Keratinocyte (primary cell): Measurements from ENCODE around the gene CHN2. TPM values are rescaled to one million over a fixed set of nuclear protein-coding genes. Genes with fewer than 3 reads are reported as not detected.

Experiments
- DNase-seq: peaks from one replicate; pipeline ENCODE4 v3.0.0-alpha.2; 2011; ENCODE audit warnings: low read depth, missing footprints, low spot score
- FAIRE-seq: peaks from 2 replicates; lab custom pipeline; 2011; peaks lifted over from hg19 to GRCh38; lab: Jason Lieb, UNC
- H2AFZ ChIP-seq: 2 replicates; pipeline ENCODE4 v1.6.0; 2012; ENCODE audit warnings: low read length, control low read depth, inconsistent platforms; ENCODE audit not compliant: control insufficient read depth
- H3K27ac ChIP-seq: 2 replicates; pipeline ENCODE4 v1.5.1; 2011; ENCODE audit warnings: low read length; ENCODE audit not compliant: control insufficient read depth, insufficient read depth
- H3K27me3 ChIP-seq: 3 replicates; pipeline ENCODE4 v1.6.0; 2011; ENCODE audit warnings: low read length; ENCODE audit not compliant: control insufficient read depth, insufficient read depth; ENCODE audit errors: extremely low read depth
- H3K36me3 ChIP-seq, 2 experiments: 2 replicates in 1 of 2; 3 replicates in 1 of 2; pipeline ENCODE4 v1.5.1; 2011; ENCODE audit warnings: low read length in 2 of 2, mild to moderate bottlenecking in 1 of 2; ENCODE audit not compliant: control insufficient read depth in 2 of 2, insufficient read depth in 2 of 2; ENCODE audit errors: extremely low read depth in 1 of 2
- H3K4me1 ChIP-seq: 3 replicates; pipeline ENCODE4 v1.5.1; 2011; ENCODE audit warnings: low read length; ENCODE audit not compliant: control insufficient read depth, insufficient read depth; ENCODE audit errors: extremely low read depth
- H3K4me2 ChIP-seq: 3 replicates; pipeline ENCODE4 v1.6.0; 2011; ENCODE audit warnings: low read depth, low read length; ENCODE audit not compliant: control insufficient read depth, insufficient read depth; ENCODE audit errors: extremely low read depth
- H3K4me3 ChIP-seq, 3 experiments: fragments of 200-600 bp in 1 of 3; sonication (generic) in 1 of 3; 2 replicates in 2 of 3; 3 replicates in 1 of 3; pipeline ENCODE4 v1.5.1; 2011 to 2016; ENCODE audit warnings: low read length in 3 of 3, mild to moderate bottlenecking in 3 of 3, control low read depth in 2 of 3, inconsistent platforms in 1 of 3, low read depth in 1 of 3, mixed read lengths in 1 of 3, mixed run types in 1 of 3, moderate library complexity in 1 of 3; ENCODE audit not compliant: control insufficient read depth in 2 of 3, insufficient read depth in 2 of 3; ENCODE audit errors: extremely low read depth in 1 of 3
- H3K79me2 ChIP-seq: 2 replicates; pipeline ENCODE4 v1.6.0; 2012; ENCODE audit warnings: low read length; ENCODE audit not compliant: control insufficient read depth, insufficient read depth
- H3K9ac ChIP-seq: 3 replicates; pipeline ENCODE4 v1.6.0; 2011; ENCODE audit warnings: low read length; ENCODE audit not compliant: control insufficient read depth, insufficient read depth; ENCODE audit errors: extremely low read depth
- H3K9me1 ChIP-seq: 3 replicates; pipeline ENCODE4 v1.6.0; 2011; ENCODE audit warnings: low read length; ENCODE audit not compliant: control insufficient read depth, insufficient read depth; ENCODE audit errors: extremely low read depth
- H3K9me3 ChIP-seq: 2 replicates; pipeline ENCODE4 v1.5.1; 2012; ENCODE audit warnings: low read depth, low read length; ENCODE audit not compliant: control insufficient read depth
- H4K20me1 ChIP-seq: 3 replicates; pipeline ENCODE4 v1.6.0; 2011; ENCODE audit warnings: low read length; ENCODE audit not compliant: control insufficient read depth, insufficient read depth; ENCODE audit errors: extremely low read depth
- EZH2 ChIP-seq: IDR thresholded peaks from one replicate; pipeline ENCODE4 v1.6.1; 2012; ENCODE audit warnings: inconsistent platforms, mild to moderate bottlenecking, low read length, moderate library complexity
- dilution Hi-C: fragments of 300-500 bp; cut with MboI; formaldehyde crosslinking; loops from one replicate; pipeline ENCODE4 v1.7.0; 2020; ENCODE audit warnings: low sequenced_read_pairs; ENCODE audit not compliant: extremely low pct_ligation_motif_present
- polyA plus RNA-seq, 5 experiments: library from polyadenylated mRNA; depleted of rRNA in 3 of 5; stranded (reverse) in 3 of 5; stranded (forward) in 1 of 5; unstranded in 1 of 5; fragments of >200 nt; gene quantifications; 1 replicate in 1 of 5; 2 replicates in 3 of 5; 3 replicates in 1 of 5; pipeline versions ENCODE4 v1.2.1 to v1.2.3, GENCODE V29; 2011 to 2012; ENCODE audit warnings: missing spikeins in 2 of 5, low read depth in 1 of 5, low replicate concordance in 1 of 5
- TF ChIP-seq, protein P1 (sequence below), 3 experiments: IDR thresholded peaks in 1 of 3; conservative IDR thresholded peaks in 1 of 3; optimal IDR thresholded peaks in 1 of 3; 2 replicates in 2 of 3; 3 replicates in 1 of 3; pipeline versions ENCODE3 to v1.5.1; 2011; ENCODE audit warnings: low read length in 3 of 3, mild to moderate bottlenecking in 3 of 3, moderate library complexity in 2 of 3, control low read depth in 1 of 3, inconsistent platforms in 1 of 3; ENCODE audit not compliant: insufficient read depth in 2 of 3; ENCODE audit errors: extremely low read depth in 1 of 3

Gene CHN2
- polyA plus RNA-seq, 1 donor (not counting 4 experiments of a cell fraction or from before 2014, with no cell fraction given), result 1.8 TPM

DNA sequence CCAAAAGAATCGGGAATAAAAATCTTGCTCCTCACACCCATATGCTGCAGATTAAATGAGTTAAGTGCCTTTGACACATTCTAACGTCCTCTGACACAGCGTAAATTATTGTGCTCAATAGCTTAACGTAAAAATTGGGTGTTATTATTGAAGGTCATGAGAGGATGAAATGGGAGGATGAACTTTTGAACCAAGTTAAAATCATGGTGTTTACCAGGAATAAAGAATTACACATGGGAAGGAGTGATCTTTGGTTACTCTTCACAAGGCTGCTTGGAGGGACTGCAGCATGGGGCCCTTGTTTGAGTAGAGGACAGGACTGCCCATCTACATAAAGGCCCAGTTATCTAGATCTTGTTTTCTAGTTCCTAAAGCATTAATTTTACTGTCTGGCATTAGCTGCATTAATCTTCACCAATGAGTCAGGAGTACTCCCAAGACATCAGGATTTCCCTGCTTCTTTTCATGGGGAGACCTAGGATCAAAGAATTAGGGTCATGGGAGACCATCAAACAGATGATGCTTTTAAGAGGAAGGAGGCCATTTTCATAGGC is 284.2 kb downstream of the CHN2 start:
- H3K27me3 ChIP-seq, result peaks cover 5% of the 10 kb centered on the region
- H3K36me3 ChIP-seq, result no peaks in the 10 kb centered on the region
- H2AFZ ChIP-seq, result no peak overlapping the region
- dilution Hi-C loops, result no loop called here
- H3K9me1 ChIP-seq, result no peaks in the 10 kb centered on the region
- no peak for TF ChIP-seq EZH2
- no peaks in the 10 kb centered on the region for H4K20me1 ChIP-seq
- H3K4me1 ChIP-seq, result no peaks in the 10 kb centered on the region
- DNase-seq (no peak), FAIRE-seq (no peak)
- no peak overlapping the region for H3K4me3 ChIP-seq
- H3K9ac ChIP-seq, result no peak overlapping the region
- no peaks in the 10 kb centered on the region for H3K9me3 ChIP-seq
- H3K4me2 ChIP-seq, result no peak overlapping the region
- no peaks in the 10 kb centered on the region for H3K79me2 ChIP-seq
- H3K27ac ChIP-seq, result no peak overlapping the region

DNA sequence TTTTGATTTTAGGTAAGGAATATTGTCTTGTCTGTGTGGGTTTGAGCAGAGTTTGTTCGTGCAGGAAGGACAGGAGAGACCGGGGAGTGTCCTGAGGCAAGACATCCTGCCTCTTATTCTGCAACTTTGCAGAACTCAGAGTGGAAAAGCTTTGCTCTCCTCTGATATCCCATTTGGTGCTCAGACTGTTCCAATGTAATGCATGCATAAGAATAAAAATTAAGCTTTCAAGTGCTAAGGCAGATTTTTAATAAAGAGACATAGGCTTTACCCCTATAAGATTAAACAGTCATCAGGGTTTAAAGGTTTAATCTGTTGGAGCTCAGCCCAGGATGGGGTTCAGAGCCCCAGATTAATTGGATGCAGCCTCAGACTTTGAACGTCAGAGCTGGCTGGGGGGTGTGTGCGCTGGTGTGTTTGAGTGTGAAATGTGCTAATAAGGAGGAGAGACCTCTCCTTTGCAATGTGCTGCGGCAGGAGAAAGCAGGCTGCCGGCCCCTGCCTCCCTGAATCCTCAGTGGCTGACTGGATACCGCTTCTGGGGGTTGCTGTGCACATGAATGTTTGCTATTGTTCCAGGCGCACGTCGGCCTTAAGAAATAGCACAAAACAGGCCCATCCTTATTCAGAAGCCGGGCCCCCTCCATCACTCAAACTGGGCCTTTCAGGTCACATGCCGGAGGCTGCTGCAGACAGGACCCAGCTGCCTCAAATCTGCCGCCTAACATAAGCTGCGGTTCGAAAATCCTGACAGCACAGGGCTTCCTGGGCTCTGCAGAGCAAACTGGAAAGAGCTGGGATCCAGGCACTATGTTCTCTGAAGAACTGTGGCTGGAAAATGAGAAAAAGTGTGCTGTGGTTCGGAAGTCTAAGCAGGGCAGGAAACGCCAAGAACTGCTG is 285.0 kb downstream of the CHN2 start:
- Histone ChIP-seq H3K4me3 (no peak overlapping the region), H3K79me2 (no peaks in the 10 kb centered on the region), H3K27me3 (peaks cover 2% of the 10 kb centered on the region), H3K9ac (no peak overlapping the region), H3K9me1 (no peaks in the 10 kb centered on the region), H3K4me2 (no peak overlapping the region), H3K4me1 (no peaks in the 10 kb centered on the region), H3K9me3 (no peaks in the 10 kb centered on the region), H3K36me3 (no peaks in the 10 kb centered on the region), H4K20me1 (no peaks in the 10 kb centered on the region), H2AFZ (no peak overlapping the region), H3K27ac (no peak overlapping the region)
- TF ChIP-seq EZH2, result no peak
- TF ChIP-seq, protein P1, sequence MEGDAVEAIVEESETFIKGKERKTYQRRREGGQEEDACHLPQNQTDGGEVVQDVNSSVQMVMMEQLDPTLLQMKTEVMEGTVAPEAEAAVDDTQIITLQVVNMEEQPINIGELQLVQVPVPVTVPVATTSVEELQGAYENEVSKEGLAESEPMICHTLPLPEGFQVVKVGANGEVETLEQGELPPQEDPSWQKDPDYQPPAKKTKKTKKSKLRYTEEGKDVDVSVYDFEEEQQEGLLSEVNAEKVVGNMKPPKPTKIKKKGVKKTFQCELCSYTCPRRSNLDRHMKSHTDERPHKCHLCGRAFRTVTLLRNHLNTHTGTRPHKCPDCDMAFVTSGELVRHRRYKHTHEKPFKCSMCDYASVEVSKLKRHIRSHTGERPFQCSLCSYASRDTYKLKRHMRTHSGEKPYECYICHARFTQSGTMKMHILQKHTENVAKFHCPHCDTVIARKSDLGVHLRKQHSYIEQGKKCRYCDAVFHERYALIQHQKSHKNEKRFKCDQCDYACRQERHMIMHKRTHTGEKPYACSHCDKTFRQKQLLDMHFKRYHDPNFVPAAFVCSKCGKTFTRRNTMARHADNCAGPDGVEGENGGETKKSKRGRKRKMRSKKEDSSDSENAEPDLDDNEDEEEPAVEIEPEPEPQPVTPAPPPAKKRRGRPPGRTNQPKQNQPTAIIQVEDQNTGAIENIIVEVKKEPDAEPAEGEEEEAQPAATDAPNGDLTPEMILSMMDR (optimal IDR thresholded peaks at IDR 0.05 in 1 of 3, IDR thresholded peaks at IDR 0.05 in 1 of 3, conservative IDR thresholded peaks at IDR 0.05 in 1 of 3; ENCODE audit: extremely low read depth in 1 of 3, insufficient read depth in 2 of 3, low read length in 3 of 3), result no peak
- dilution Hi-C loops, result no loop called here
- FAIRE-seq (no peak), DNase-seq (no peak)
